ENCODE data around the gene ZNF487. TPM values are rescaled to one million over a fixed set of nuclear protein-coding genes. Genes with fewer than 3 reads are reported as not detected.

ZNF487 gene
- total and polyA plus RNA-seq, 2 donors (not counting 1 experiment from before 2014, with no cell fraction given) = 4.0 TPM

DNA sequence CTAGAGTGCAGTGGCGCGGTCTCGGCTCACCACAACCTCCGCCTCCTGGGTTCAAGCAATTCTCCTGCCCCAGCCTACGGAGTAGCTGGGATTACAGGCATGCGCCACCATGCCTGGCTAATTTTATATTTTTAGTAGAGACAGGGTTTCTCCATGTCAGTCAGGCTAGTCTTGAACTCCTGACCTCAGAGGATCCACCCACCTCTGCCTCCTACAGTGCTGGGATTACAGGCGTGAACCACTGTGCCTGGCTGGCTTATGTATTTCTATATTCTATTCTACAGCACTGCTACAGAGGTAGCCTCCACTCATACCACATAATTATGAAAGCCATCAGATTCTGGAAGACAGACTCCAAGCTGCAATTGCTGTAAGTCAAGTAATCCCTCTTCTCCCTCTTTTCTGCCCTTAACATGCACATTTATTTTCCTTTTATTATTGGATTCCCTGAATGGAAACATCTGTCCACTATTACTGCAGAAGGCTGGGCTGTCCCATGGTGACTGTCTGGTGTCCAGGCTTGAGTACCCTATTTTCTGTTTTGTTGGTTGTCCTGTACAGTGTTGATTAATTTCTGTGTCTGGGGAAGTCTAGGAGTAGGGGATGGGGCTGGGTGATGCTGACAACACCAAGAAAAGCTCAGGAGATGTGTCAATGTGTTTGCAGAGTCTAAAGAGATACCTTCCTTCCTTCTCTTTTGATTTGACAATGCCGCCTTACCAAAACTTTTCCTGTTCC lies 5.8 kb upstream of the ZNF487 start:
- H3K9me3 ChIP-seq (ENCODE audit: control insufficient read depth, insufficient read depth, low read depth, low read length) = no peaks in the 10 kb centered on the region
- no peaks in the 10 kb centered on the region for H3K36me3 ChIP-seq (ENCODE audit: control insufficient read depth, insufficient read depth, low read length)
- H4K20me1 ChIP-seq (ENCODE audit: control insufficient read depth, extremely low read depth, insufficient read depth, low read length) = no peaks in the 10 kb centered on the region
- H3K79me2 ChIP-seq (ENCODE audit: control insufficient read depth, insufficient read depth, low read length) = no peaks in the 10 kb centered on the region
- no peak overlapping the region for H3K4me3 ChIP-seq (replicated peaks in 1 of 4; ENCODE audit: control extremely low read depth in 1 of 4, insufficient read depth in 1 of 4, low read depth in 3 of 4, low read length in 4 of 4)
- no peak overlapping the region for H2AFZ ChIP-seq (ENCODE audit: low read length)
- TF ChIP-seq, protein P1, sequence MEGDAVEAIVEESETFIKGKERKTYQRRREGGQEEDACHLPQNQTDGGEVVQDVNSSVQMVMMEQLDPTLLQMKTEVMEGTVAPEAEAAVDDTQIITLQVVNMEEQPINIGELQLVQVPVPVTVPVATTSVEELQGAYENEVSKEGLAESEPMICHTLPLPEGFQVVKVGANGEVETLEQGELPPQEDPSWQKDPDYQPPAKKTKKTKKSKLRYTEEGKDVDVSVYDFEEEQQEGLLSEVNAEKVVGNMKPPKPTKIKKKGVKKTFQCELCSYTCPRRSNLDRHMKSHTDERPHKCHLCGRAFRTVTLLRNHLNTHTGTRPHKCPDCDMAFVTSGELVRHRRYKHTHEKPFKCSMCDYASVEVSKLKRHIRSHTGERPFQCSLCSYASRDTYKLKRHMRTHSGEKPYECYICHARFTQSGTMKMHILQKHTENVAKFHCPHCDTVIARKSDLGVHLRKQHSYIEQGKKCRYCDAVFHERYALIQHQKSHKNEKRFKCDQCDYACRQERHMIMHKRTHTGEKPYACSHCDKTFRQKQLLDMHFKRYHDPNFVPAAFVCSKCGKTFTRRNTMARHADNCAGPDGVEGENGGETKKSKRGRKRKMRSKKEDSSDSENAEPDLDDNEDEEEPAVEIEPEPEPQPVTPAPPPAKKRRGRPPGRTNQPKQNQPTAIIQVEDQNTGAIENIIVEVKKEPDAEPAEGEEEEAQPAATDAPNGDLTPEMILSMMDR (conservative IDR thresholded peaks at IDR 0.05 in 1 of 2, IDR thresholded peaks at IDR 0.05 in 1 of 2; ENCODE audit: low read depth in 1 of 2, low read length in 2 of 2) = no peak
- no peak for DNase-seq (ENCODE audit: low read depth in 2 of 2)
- H3K9ac ChIP-seq (ENCODE audit: insufficient read depth, low read length) = no peak overlapping the region
- no peak overlapping the region for H3K27ac ChIP-seq (ENCODE audit: insufficient read depth, low read length)
- H3K27me3 ChIP-seq (ENCODE audit: control insufficient read depth, insufficient read depth, low read length) = no peaks in the 10 kb centered on the region
- no peaks in the 10 kb centered on the region for H3K4me1 ChIP-seq (ENCODE audit: control insufficient read depth, extremely low read depth, insufficient read depth, low read length)
- H3K4me2 ChIP-seq (ENCODE audit: extremely low read depth, insufficient read depth, low read length) = no peak overlapping the region

DNA sequence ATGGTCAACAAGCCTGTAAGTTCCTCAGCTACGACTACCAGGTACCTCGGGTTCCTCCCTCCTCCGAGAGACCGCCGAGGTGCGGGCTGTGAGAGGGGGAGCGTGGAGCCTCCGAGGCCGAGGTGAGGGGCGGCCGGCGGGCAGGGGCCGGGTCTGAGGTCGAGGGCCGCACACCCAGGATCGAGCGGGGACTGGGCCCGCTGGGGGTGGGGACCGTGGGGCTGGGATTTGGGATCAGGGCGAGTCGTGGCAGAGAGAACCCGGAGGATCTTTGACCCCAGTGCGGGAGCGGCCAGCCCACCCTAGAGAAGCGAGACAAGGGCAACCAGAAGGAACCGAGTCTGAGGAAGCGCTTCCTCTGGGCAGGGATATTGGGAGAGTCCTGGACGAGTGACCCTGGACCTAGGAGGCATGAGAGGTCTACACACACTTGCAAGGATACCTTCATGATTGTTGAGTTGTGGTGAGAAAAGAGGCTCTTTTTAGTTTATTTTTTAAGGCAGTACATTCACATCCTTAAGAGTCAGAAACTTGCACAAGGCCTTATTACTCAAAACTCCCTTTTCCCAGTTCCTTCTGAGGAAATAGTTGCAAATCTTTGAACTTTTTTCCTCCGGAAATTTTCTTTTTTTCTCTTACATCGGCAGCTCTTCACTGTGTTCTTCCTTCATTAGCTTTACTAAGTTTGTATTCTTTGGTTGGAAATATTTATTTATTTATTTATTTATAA lies 395 bp downstream of the ZNF487 start:
- H3K36me3 ChIP-seq (ENCODE audit: control insufficient read depth, insufficient read depth, low read length) = no peaks in the 10 kb centered on the region
- peak overlapping the region; percentile 97 for H3K4me2 ChIP-seq (ENCODE audit: extremely low read depth, insufficient read depth, low read length)
- no peaks in the 10 kb centered on the region for H4K20me1 ChIP-seq (ENCODE audit: control insufficient read depth, extremely low read depth, insufficient read depth, low read length)
- peak overlapping the region; percentile 100 for H3K27ac ChIP-seq (ENCODE audit: insufficient read depth, low read length)
- H3K27me3 ChIP-seq (ENCODE audit: control insufficient read depth, insufficient read depth, low read length) = no peaks in the 10 kb centered on the region
- peak overlapping the region; percentile 75 to 95 (median 84) for H3K4me3 ChIP-seq (replicated peaks in 1 of 4; ENCODE audit: control extremely low read depth in 1 of 4, insufficient read depth in 1 of 4, low read depth in 3 of 4, low read length in 4 of 4)
- H3K4me1 ChIP-seq (ENCODE audit: control insufficient read depth, extremely low read depth, insufficient read depth, low read length) = no peaks in the 10 kb centered on the region
- TF ChIP-seq EZH2 (IDR thresholded peaks at IDR 0.05; ENCODE audit: low read length, missing control alignments) = no peak
- TF ChIP-seq, protein P1 (conservative IDR thresholded peaks at IDR 0.05 in 1 of 2, IDR thresholded peaks at IDR 0.05 in 1 of 2; ENCODE audit: low read depth in 1 of 2, low read length in 2 of 2) = no peak
- no peaks in the 10 kb centered on the region for H3K9me3 ChIP-seq (ENCODE audit: control insufficient read depth, insufficient read depth, low read depth, low read length)
- H3K9ac ChIP-seq (ENCODE audit: insufficient read depth, low read length) = peak overlapping the region; percentile 100
- no peak for DNase-seq (ENCODE audit: low read depth in 2 of 2)
- H3K79me2 ChIP-seq (ENCODE audit: control insufficient read depth, insufficient read depth, low read length) = no peaks in the 10 kb centered on the region
- H2AFZ ChIP-seq (ENCODE audit: low read length) = peak overlapping the region; percentile 71

DNA sequence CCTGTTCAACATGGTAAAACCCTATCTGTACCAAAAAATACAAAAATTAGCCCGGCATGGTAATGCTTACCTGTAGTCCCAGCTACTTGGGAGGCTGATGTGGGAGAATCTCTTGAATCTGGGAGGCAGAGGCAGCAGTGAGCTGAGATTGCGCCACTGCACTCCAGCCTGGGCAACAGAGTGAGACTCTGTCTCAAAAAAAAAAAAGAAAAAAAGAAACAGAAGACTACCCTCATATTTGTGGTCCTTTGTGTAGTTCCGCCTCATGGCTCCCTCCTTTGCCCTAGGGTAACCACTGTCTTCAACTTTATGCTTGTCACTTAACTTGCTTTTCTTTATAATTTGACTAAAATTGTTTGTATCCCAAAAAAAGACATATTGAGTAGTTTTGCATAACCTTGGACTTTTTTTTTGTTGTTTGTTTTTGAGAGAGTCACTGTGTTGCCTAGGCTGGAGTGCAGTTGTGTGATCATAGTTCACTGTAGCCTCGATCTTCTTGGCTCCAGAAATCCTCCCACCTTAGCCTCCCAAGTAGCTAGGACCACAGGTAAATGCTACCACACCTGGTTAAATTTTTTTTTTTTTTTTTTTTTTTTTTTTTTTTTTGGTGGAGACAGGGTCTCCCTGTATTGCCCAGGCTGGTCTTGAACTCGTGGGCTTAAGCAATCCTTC lies 3.7 kb downstream of the ZNF487 start:
- no peak overlapping the region for H2AFZ ChIP-seq (ENCODE audit: low read length)
- H3K4me1 ChIP-seq (ENCODE audit: control insufficient read depth, extremely low read depth, insufficient read depth, low read length) = no peaks in the 10 kb centered on the region
- H3K9ac ChIP-seq (ENCODE audit: insufficient read depth, low read length) = no peak overlapping the region
- H3K9me3 ChIP-seq (ENCODE audit: control insufficient read depth, insufficient read depth, low read depth, low read length) = no peaks in the 10 kb centered on the region
- no peak overlapping the region for H3K27ac ChIP-seq (ENCODE audit: insufficient read depth, low read length)
- DNase-seq (ENCODE audit: low read depth in 2 of 2) = no peak
- no peak overlapping the region for H3K4me3 ChIP-seq (replicated peaks in 1 of 4; ENCODE audit: control extremely low read depth in 1 of 4, insufficient read depth in 1 of 4, low read depth in 3 of 4, low read length in 4 of 4)
- no peaks in the 10 kb centered on the region for H3K36me3 ChIP-seq (ENCODE audit: control insufficient read depth, insufficient read depth, low read length)
- no peaks in the 10 kb centered on the region for H4K20me1 ChIP-seq (ENCODE audit: control insufficient read depth, extremely low read depth, insufficient read depth, low read length)
- H3K4me2 ChIP-seq (ENCODE audit: extremely low read depth, insufficient read depth, low read length) = no peak overlapping the region
- TF ChIP-seq, protein P1 (conservative IDR thresholded peaks at IDR 0.05 in 1 of 2, IDR thresholded peaks at IDR 0.05 in 1 of 2; ENCODE audit: low read depth in 1 of 2, low read length in 2 of 2) = no peak
- TF ChIP-seq EZH2 (IDR thresholded peaks at IDR 0.05; ENCODE audit: low read length, missing control alignments) = no peak
- H3K79me2 ChIP-seq (ENCODE audit: control insufficient read depth, insufficient read depth, low read length) = no peaks in the 10 kb centered on the region
- H3K27me3 ChIP-seq (ENCODE audit: control insufficient read depth, insufficient read depth, low read length) = no peaks in the 10 kb centered on the region
